Activated naive CD4-positive, alpha-beta T cell treated with anti-CD3 and anti-CD28 coated beads for 36 hours (primary cell): ENCODE data around the gene SORBS1. TPM values are rescaled to one million over a fixed set of nuclear protein-coding genes. Genes with fewer than 3 reads are reported as not detected.

Experiments used
- CTCF ChIA-PET: fragments of 350-600 bp; sonication (Branson Sonifier 250); formaldehyde crosslinking; loops from one replicate; lab custom pipeline; 2021; ENCODE audit warnings: antibody characterized with exemption; lab: Charles Lee
- DNase-seq: peaks from one replicate; pipeline ENCODE4 v3.0.0-alpha.2; 2020
- H3K27ac Mint-ChIP-seq: one replicate; pipeline ENCODE4 v1.8.0; 2021; ENCODE audit warnings: mild to moderate bottlenecking, mixed read lengths
- H3K27me3 Mint-ChIP-seq: one replicate; pipeline ENCODE4 v1.8.0; 2021; ENCODE audit warnings: low read depth, mixed read lengths
- H3K36me3 Mint-ChIP-seq: one replicate; pipeline ENCODE4 v1.8.0; 2021; ENCODE audit warnings: low read depth, mixed read lengths
- H3K4me1 Mint-ChIP-seq: one replicate; pipeline ENCODE4 v1.8.0; 2021; ENCODE audit warnings: low read depth, mixed read lengths
- H3K4me3 Mint-ChIP-seq: one replicate; pipeline ENCODE4 v1.8.0; 2021; ENCODE audit warnings: mild to moderate bottlenecking, moderate library complexity, mixed read lengths
- H3K9me3 Mint-ChIP-seq: one replicate; pipeline ENCODE4 v1.8.0; 2021; ENCODE audit warnings: mixed read lengths
- intact Hi-C: fragments of 100-400 bp; cut with micrococcal nuclease; formaldehyde crosslinking; loops from one replicate; pipeline ENCODE4 v1.15.1; 2023
- total RNA-seq, 2 experiments: library from RNA; stranded (reverse); gene quantifications; one replicate each; pipeline ENCODE4 v1.2.3, GENCODE V29; 2021

Gene SORBS1
- total RNA-seq, 2 experiments from 2014 or later: 0.77 to 0.93 TPM

- H3K36me3 Mint-ChIP-seq: no peaks in the 10 kb centered on the region
- H3K27ac Mint-ChIP-seq: no peak overlapping the region
- H3K27me3 Mint-ChIP-seq: peaks cover 3% of the 10 kb centered on the region
- DNase-seq: no peak
- CTCF ChIA-PET: no interaction called here
- no peak overlapping the region for H3K4me3 Mint-ChIP-seq
- intact Hi-C loops: no loop called here
- H3K9me3 Mint-ChIP-seq: no peaks in the 10 kb centered on the region
- peaks cover 2% of the 10 kb centered on the region for H3K4me1 Mint-ChIP-seq
Measured at GRCh38 chr10:95533590-95533989, 27.6 kb downstream of the SORBS1 start.

- CTCF ChIA-PET: interaction anchor here (0.6 kb wide), 1 partner anchor 13 kb away, joined by 3 read pairs; no protein-coding TSS in a partner anchor
- no peak overlapping the region for H3K4me3 Mint-ChIP-seq
Measured at GRCh38 chr10:95532536-95532935, 28.6 kb downstream of the SORBS1 start.

GRCh38 chr10:95531994-95532399 is 29.2 kb downstream of the SORBS1 start:
- Mint-ChIP-seq H3K27me3 (peaks cover 3% of the 10 kb centered on the region), H3K27ac (no peak overlapping the region), H3K4me1 (peaks cover 2% of the 10 kb centered on the region), H3K36me3 (no peaks in the 10 kb centered on the region), H3K9me3 (no peaks in the 10 kb centered on the region), H3K4me3 (no peak overlapping the region)
- no peak for DNase-seq
- intact Hi-C loops: no loop called here
- CTCF ChIA-PET: no interaction called here

More at GRCh38 chr10:95532536-95532935, 28.6 kb downstream of the SORBS1 start:
- Mint-ChIP-seq H3K9me3 (no peaks in the 10 kb centered on the region), H3K36me3 (no peaks in the 10 kb centered on the region), H3K27me3 (peaks cover 3% of the 10 kb centered on the region), H3K4me1 (peaks cover 2% of the 10 kb centered on the region), H3K27ac (no peak overlapping the region)
- no peak for DNase-seq
- intact Hi-C loops: no loop called here

GRCh38 chr10:95531058-95531809 is 29.9 kb downstream of the SORBS1 start:
- intact Hi-C loops: no loop called here
- Mint-ChIP-seq H3K36me3 (no peaks in the 10 kb centered on the region), H3K27me3 (peaks cover 3% of the 10 kb centered on the region), H3K27ac (no peak overlapping the region), H3K4me3 (no peak overlapping the region), H3K4me1 (peaks cover 2% of the 10 kb centered on the region), H3K9me3 (no peaks in the 10 kb centered on the region)
- CTCF ChIA-PET: interaction anchor here (0.5 kb wide), 1 partner anchor 61 kb away, joined by 4 read pairs; no protein-coding TSS in a partner anchor
- no peak for DNase-seq

- intact Hi-C loops: no loop called here
- no peak overlapping the region for H3K27ac Mint-ChIP-seq
- H3K4me3 Mint-ChIP-seq: no peak overlapping the region
- peaks cover 3% of the 10 kb centered on the region for H3K27me3 Mint-ChIP-seq
- no peaks in the 10 kb centered on the region for H3K9me3 Mint-ChIP-seq
- H3K36me3 Mint-ChIP-seq: no peaks in the 10 kb centered on the region
- CTCF ChIA-PET: no interaction called here
- H3K4me1 Mint-ChIP-seq: peaks cover 2% of the 10 kb centered on the region
- DNase-seq: no peak
Measured at GRCh38 chr10:95530561-95530960, 30.6 kb downstream of the SORBS1 start.

- Mint-ChIP-seq H3K27ac (no peak overlapping the region), H3K9me3 (no peaks in the 10 kb centered on the region), H3K4me3 (no peak overlapping the region), H3K4me1 (peaks cover 2% of the 10 kb centered on the region), H3K27me3 (peaks cover 3% of the 10 kb centered on the region), H3K36me3 (no peaks in the 10 kb centered on the region)
- intact Hi-C loops: no loop called here
- DNase-seq: no peak
- CTCF ChIA-PET: no interaction called here
Measured at GRCh38 chr10:95530029-95530428, 31.1 kb downstream of the SORBS1 start.

DNA sequence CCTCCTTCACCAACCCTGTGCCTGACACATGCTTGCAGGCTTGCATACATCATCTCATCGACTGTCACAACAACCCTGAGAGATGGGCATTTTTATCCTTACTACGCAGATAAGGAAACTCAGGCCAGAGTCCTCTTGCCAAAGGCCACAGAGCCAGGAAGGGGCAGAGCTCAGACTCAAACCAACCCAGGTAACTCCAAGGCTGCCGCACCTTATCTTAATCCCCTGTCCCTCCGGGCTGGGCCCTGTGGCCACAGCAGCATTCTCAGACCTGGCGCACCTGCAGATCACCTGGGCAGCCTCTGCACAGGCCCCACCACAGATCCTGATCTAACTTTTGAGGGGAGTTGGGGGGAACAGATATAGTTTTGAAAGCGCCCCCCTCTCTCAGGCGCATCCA is 35.1 kb downstream of the SORBS1 start:
- no peak overlapping the region for H3K4me3 Mint-ChIP-seq
- H3K27ac Mint-ChIP-seq: no peak overlapping the region
- peaks cover 3% of the 10 kb centered on the region for H3K27me3 Mint-ChIP-seq
- H3K36me3 Mint-ChIP-seq: no peaks in the 10 kb centered on the region
- CTCF ChIA-PET: no interaction called here
- no peaks in the 10 kb centered on the region for H3K9me3 Mint-ChIP-seq
- DNase-seq: no peak
- intact Hi-C loops: no loop called here
- H3K4me1 Mint-ChIP-seq: peaks cover 2% of the 10 kb centered on the region

DNA sequence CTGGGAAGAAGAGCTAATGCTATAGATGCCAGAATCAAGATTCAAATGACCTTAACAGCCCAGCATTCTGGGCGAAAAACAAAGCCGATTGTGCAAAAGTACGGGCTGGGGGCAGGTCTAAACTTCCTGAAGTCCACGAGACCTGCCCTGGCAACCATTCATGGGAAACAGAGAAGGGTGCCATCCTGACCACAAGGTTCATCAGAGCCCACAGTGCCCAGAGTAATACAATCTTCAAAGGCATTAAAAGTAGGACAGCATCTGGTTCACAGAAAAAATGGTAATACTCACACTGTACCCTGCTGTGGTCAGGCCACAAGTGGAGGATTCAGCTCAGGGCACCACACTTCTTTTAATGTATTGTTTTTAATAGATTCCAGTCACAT is 36.1 kb downstream of the SORBS1 start:
- no peak overlapping the region for H3K4me3 Mint-ChIP-seq
- no peaks in the 10 kb centered on the region for H3K27me3 Mint-ChIP-seq
- H3K4me1 Mint-ChIP-seq: peaks cover 2% of the 10 kb centered on the region
- CTCF ChIA-PET: no interaction called here
- no peak for DNase-seq
- no peaks in the 10 kb centered on the region for H3K9me3 Mint-ChIP-seq
- no peak overlapping the region for H3K27ac Mint-ChIP-seq
- intact Hi-C loops: no loop called here
- no peaks in the 10 kb centered on the region for H3K36me3 Mint-ChIP-seq

GRCh38 chr10:95524358-95525032 is 36.7 kb downstream of the SORBS1 start:
- Mint-ChIP-seq H3K27me3 (no peaks in the 10 kb centered on the region), H3K9me3 (no peaks in the 10 kb centered on the region), H3K27ac (no peak overlapping the region), H3K4me1 (peaks cover 2% of the 10 kb centered on the region), H3K4me3 (no peak overlapping the region), H3K36me3 (no peaks in the 10 kb centered on the region)
- intact Hi-C loops: no loop called here
- CTCF ChIA-PET: no interaction called here
- no peak for DNase-seq

- Mint-ChIP-seq H3K4me1 (no peaks in the 10 kb centered on the region), H3K36me3 (no peaks in the 10 kb centered on the region), H3K27ac (no peak overlapping the region), H3K27me3 (no peaks in the 10 kb centered on the region), H3K4me3 (no peak overlapping the region), H3K9me3 (no peaks in the 10 kb centered on the region)
- CTCF ChIA-PET: no interaction called here
- intact Hi-C loops: no loop called here
- DNase-seq: no peak
Measured at GRCh38 chr10:95522117-95522516, 39.1 kb downstream of the SORBS1 start.

DNA sequence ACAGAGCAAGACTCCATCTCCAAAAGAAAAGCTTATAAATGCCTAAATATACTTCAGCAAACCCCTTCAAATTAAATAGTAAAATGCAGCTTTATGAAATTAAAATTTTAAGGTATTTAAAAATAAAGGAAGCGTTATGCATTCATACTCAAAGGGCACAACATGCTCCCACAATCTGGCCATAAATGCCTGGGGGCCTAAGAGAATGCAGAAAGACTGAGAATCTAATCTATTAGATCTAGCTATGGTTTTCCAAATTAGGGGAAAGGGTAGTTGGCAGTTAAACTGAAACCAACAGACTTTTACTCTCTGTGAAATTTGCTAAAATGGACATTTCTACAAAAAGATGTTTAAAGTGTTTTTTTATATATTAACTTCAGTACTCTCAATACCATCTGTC is 40.6 kb downstream of the SORBS1 start:
- Mint-ChIP-seq H3K9me3 (no peaks in the 10 kb centered on the region), H3K4me1 (no peaks in the 10 kb centered on the region), H3K36me3 (no peaks in the 10 kb centered on the region), H3K4me3 (no peak overlapping the region), H3K27me3 (no peaks in the 10 kb centered on the region), H3K27ac (no peak overlapping the region)
- intact Hi-C loops: no loop called here
- no peak for DNase-seq
- CTCF ChIA-PET: no interaction called here

GRCh38 chr10:95518455-95519452 is 42.4 kb downstream of the SORBS1 start:
- H3K27me3 Mint-ChIP-seq: no peaks in the 10 kb centered on the region
- CTCF ChIA-PET: no interaction called here
- no peaks in the 10 kb centered on the region for H3K36me3 Mint-ChIP-seq
- no peaks in the 10 kb centered on the region for H3K9me3 Mint-ChIP-seq
- H3K4me1 Mint-ChIP-seq: peaks cover 2% of the 10 kb centered on the region
- H3K27ac Mint-ChIP-seq: no peak overlapping the region
- intact Hi-C loops: no loop called here
- H3K4me3 Mint-ChIP-seq: no peak overlapping the region
- DNase-seq: no peak
